GM18858 (cell line): ENCODE data around the gene TRMT13.
A peak's percentile ranks its signal among the peaks of the same experiment; 100 is the strongest.

Source experiments
- ATAC-seq: cut with Tn5 transposase; IDR thresholded peaks from one replicate; pipeline ENCODE4 v1.9.1; 2021; ENCODE audit not compliant: unreplicated experiment

TRMT13 gene

DNA sequence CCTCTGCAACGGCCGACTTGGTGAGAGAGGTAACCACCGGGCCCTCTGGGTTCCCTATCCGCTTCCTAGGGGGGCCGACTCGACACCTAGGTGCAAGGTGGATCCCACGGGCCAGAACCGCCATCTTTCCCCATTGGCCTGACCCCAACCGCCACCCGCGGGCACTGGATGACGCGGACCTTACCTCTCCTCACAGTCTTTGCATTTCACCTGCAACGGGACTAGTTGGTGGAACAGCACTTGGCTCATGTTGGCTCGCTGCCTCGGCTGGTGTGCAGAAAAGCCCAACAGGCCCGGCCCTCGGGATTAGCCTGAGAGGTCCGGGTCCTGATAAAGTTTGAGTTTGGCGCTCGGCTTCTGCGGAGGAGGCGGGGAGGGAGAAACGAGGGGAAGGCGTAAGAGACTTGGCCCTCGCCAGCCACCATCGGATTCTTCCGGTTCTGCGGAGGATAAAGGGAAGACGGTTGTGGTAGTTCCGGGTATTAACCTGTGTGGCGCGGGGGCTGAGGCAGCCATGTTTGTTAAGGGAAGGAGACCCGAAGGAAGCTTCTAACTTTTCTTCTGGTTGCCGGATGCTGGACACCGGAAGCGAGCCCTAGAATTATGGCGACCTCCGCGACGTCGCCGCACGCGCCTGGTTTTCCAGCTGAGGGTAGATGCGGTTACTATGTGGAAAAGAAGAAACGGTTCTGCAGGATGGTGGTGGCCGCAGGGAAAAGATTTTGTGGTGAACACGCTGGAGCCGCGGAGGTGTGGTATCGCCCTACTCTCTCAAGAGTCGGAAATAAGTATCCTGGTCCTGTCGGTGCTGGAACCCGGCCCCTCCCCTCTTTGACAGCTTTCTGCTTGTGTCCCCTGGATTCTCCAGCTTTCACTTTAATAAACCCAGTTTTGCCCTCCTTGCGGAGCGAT, at the start of gene TRMT13, which contains the start of gene SASS6:
Gene TRMT13 (plus strand): TSS at position 598 of the 912 bp plus-strand sequence. CDS start 6 bp downstream, at position 604.
Gene SASS6 (minus strand): TSS at position 365 of the 912 bp plus-strand sequence. CDS start 116 bp downstream, at position 249.
- ATAC-seq: peak; percentile 77

GRCh38 chr1:100087396-100087795, 45.6 kb upstream of the TRMT13 start:
- no peak for ATAC-seq

DNA sequence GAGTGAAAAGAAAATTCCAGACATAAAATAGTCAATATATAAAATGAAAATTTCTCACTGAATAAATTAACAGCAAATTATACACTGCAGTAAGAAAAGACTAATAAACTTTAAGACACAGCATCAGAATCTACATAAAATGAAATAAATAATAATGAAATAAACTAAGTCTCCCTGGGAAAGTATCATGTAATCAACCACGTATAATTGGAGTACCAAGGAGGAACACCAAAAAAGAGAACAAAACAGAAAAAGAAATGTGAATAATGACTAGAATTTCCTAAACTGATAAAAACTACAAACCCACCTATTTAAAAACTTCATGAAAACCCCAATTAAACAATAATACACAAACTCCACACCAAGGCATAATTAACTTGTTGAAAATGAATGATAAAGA, 43.9 kb upstream of the TRMT13 start:
- ATAC-seq: no peak

GRCh38 chr1:100090471-100090870, 42.5 kb upstream of the TRMT13 start:
- ATAC-seq: no peak

DNA sequence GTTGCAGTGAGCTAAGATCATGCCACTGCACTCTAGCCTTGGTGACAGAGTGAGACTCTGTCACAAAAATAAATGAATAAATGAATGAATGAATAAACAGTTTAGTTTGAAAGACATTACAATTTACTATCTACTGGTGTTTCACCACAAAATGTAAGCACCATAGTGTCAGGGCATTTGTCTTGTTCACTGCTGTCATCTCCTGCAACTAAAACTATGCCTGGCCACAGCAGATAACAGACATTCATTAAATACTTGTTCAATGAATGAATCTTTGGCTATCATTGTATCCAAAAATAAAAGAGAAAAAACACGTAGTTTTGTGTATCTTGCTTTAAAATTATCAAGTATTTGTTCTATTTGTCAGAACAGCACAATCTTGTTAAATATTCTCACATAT, 32.8 kb upstream of the TRMT13 start:
- no peak for ATAC-seq

DNA sequence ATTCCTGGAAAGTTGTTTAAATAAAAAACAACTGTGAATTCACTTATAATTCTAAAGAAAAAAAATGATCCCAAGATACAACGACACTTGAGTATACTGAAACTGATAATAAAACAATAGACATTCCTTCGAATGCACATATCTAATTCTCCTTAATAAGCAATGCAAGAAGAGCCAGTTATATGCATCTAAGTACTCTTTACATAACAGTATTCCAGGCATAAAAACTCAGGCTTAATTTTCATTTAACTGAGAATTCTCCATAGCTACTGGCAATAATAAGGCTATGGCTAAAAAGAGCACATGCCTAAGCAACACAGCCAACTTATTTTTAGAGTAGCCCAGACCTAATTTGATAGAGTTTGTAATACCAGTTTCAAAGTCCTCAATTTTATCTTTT, 31.4 kb upstream of the TRMT13 start:
- no peak for ATAC-seq

DNA sequence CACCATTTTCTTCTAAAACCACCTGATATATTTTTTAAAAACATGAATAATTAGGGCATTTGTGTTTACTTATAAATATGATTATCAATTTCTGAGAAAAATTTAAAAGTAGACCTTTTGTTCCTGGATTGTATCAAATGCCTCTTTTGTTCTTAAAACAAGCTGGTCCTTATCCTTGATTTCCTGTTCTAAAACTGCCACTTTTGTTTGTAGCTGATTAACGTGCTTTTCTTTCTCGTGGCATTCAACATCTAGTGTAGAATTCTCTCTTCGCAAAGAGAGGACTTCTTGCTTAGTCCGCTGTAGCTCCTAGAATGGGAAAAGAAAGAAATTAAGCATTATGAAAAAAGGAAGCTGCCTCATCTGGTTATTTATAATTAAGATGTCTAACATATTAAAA, 25.3 kb upstream of the TRMT13 start:
- no peak for ATAC-seq

- ATAC-seq: no peak
These were observed 23.4 kb upstream of the TRMT13 start for GRCh38 chr1:100109554-100110066.

- ATAC-seq: no peak
These were observed 17.4 kb upstream of the TRMT13 start for GRCh38 chr1:100115524-100115923.

DNA sequence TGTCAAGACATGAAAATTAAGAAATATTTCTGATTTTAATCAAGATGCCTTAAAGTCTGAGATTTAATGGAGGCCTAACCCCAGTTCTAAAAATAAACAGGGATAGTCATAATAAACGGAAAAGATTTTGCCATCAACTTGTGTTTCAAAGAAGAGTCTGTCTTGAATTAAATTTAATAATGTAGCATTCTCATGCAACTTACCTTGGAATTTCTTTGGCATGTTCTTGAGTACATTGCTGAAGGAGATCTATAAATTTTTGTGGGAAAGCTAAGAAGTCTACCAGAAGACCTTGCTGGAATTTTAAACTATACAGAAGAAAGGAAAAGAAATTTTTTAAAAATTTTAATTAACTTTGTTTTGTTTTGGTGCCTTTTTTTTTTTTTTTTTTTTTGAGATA, 10.8 kb upstream of the TRMT13 start:
- no peak for ATAC-seq

DNA sequence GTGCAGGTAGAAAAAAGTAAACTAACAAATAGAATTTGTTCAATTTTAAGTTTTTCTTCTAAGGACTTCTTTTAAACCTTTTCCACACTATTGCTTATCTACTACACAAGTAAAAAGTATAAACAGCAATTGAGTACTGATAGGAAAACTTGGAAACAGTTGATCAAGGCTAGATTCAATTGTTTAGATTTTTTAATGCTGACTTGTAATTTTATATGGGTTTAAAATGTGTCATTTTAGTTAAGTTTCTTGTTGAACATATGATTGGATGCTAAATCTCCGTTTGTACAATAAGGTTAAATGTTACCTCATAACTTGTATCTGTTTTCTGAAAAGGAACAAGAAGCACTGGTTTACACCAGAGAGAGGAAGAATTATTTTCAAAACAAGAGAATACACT, 5.7 kb upstream of the TRMT13 start:
- ATAC-seq: no peak

- ATAC-seq: no peak
These were observed 2.3 kb upstream of the TRMT13 start for GRCh38 chr1:100130552-100131077.

DNA sequence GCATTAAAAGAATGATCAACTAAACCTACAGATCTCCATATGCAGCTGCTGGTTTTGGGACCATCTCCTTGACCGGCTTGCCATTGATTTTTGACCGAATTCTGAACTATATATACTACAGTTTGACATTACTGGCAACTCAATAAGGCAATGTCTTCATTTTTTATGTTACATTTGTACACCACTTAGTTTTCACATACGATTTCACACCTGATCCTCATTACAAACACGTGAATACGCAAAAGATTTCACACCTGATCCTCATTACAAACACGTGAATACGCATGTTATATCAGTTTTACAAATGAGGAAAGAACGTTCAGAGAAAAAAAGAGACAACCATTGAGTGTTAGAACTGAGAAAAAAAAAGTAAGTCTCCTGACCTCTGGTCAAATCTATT, 1.3 kb upstream of the TRMT13 start:
- ATAC-seq: no peak

DNA sequence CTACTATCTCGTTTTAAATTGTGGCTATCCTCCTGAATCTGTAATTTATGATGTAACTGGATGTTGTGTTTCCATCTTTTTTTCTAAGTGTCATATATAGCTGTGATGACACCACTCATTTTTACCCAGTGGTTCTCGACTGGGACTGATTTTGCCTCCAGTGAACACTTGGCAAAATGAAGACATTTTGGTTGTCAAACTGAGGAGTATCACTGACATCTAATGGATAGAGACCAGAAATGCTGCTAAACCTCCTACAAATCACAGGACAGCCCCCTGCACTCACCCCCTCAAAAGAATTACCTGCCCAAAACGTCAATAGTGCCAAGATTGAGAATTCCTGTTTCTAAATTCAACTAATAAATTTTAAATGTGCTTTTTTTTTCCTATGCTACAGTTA, 1.9 kb downstream of the TRMT13 start:
- no peak for ATAC-seq

- no peak for ATAC-seq
These were observed 4.6 kb downstream of the TRMT13 start for GRCh38 chr1:100137602-100138001.

GRCh38 chr1:100141192-100141591, 8.2 kb downstream of the TRMT13 start:
- ATAC-seq: no peak

- ATAC-seq: no peak
These were observed 9.4 kb downstream of the TRMT13 start for GRCh38 chr1:100142343-100142742.

- ATAC-seq: no peak
These were observed 12.2 kb downstream of the TRMT13 start for GRCh38 chr1:100145116-100145515.

DNA sequence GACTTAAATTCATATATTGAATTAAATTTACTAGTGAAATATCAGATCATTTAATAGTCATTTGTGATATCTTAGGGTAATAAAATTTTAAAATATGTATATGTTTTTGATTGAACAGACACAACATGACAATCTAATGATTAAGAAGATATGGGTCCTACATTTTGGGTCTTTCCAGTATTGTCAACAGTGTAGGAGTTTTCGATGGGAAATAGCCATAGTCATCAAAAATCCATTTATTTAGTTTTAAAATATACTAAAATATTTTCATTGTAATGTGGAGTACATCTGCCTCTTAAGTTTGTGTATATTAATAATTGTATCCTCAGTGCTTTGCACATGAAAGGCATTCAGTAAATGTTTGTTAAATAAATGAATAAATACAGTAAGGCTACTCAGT, 14.0 kb downstream of the TRMT13 start:
- no peak for ATAC-seq

- ATAC-seq: no peak
These were observed 14.9 kb downstream of the TRMT13 start for GRCh38 chr1:100147875-100148274.

- no peak for ATAC-seq
These were observed 18.7 kb downstream of the TRMT13 start for GRCh38 chr1:100151679-100152078.

- peak; percentile 77 for ATAC-seq
These were observed 19.3 kb downstream of the TRMT13 start for GRCh38 chr1:100152271-100152670.
